Adrenal gland (tissue), 12 donors: ENCODE measurements around the gene NFKBIZ. TPM values are rescaled to one million over a fixed set of nuclear protein-coding genes. Genes with fewer than 3 reads are reported as not detected.
"Not testable (repeated sequence)": the region's sequence is repeated elsewhere in the genome, so short reads cannot be mapped to it uniquely, and the experiment has no call there.

Experiments
- DNase-seq, 7 donors: peaks; one replicate each; pipeline ENCODE4 v3.0.0-alpha.2; 2019 to 2020
- H3K27ac ChIP-seq, 5 donors: fragments of 200-600 bp; sonication (generic) in 4 of 5; 1 replicate in 3 of 5; 2 replicates in 2 of 5; pipeline versions ENCODE4 v1.5.1 to v1.8.0; 2016 to 2020; ENCODE audit warnings: mild to moderate bottlenecking in 1 of 5
- H3K27me3 ChIP-seq: fragments of 200-600 bp; 2 replicates; pipeline ENCODE4 v1.8.0; 2021
- H3K36me3 ChIP-seq, 2 donors: fragments of 200-600 bp; replicated peaks in 1 of 2; 1 replicate in 1 of 2; 2 replicates in 1 of 2; pipeline versions ENCODE4 v1.5.1 to v1.8.0; 2018 to 2022
- H3K4me1 ChIP-seq, 2 donors: fragments of 200-600 bp; replicated peaks in 1 of 2; 1 replicate in 1 of 2; 2 replicates in 1 of 2; pipeline versions ENCODE4 v1.5.1 to v1.8.0; 2018 to 2021
- H3K4me3 ChIP-seq, 4 donors: fragments of 200-600 bp; sonication (generic) in 3 of 4; one replicate each; pipeline ENCODE4 v1.5.1; 2016 to 2018
- H3K9me3 ChIP-seq, 3 donors: fragments of 200-600 bp; sonication (generic) in 1 of 3; replicated peaks in 1 of 3; 1 replicate in 2 of 3; 2 replicates in 1 of 3; pipeline versions ENCODE4 v1.5.1 to v1.8.0; 2016 to 2021
- POLR2A ChIP-seq, 2 donors: fragments of 450-650 bp; IDR thresholded peaks; one replicate each; pipeline ENCODE4 v1.6.1; 2017; ENCODE audit warnings: antibody characterized with exemption in 2 of 2, mild to moderate bottlenecking in 2 of 2, moderate library complexity in 1 of 2
- WGBS, 4 donors: extraction: QIAGEN DNeasy Blood & Tissue Kit in 2 of 4; methylation state at CpG; one replicate each; pipeline versions ENCODE4 v1.1.5 to v1.1.7; 2013 to 2017; 5-methylcytosine and 5-hydroxymethylcytosine counted together
- intact Hi-C, 2 donors: fragments of 100-400 bp; cut with DNase I; formaldehyde crosslinking; loops; one replicate each; pipeline versions ENCODE4 v1.14.1 to v1.15.0; 2022 to 2023
- polyA plus RNA-seq, 3 donors: library from polyadenylated mRNA; stranded (reverse); fragments of 200-250 nt in 2 of 3; fragments of 350-450 nt in 1 of 3; fragmentation: Illumina TruSeq in 1 of 3; extraction: RNeasy Lipid Tissue Mini Kit (QIAGEN cat#74804) in 1 of 3; gene quantifications; one replicate each; pipeline ENCODE4 v1.2.3, GENCODE V29; 2013 to 2014
- total RNA-seq, 9 donors: library from RNA; depleted of rRNA in 4 of 9; stranded (reverse); fragments of >200 nt in 4 of 9; fragments of 120-200 nt in 1 of 9; fragmentation: NEBNext Ultra II Directional in 1 of 9; extraction: Animal tissue kit (Norgen Biotek cat#: 25700) in 1 of 9; gene quantifications; one replicate each; pipeline versions ENCODE4 v1.1.0 to v1.2.4, GENCODE V29; 2013 to 2023
- TF ChIP-seq, protein P1 (sequence below), 6 experiments: fragments of 450-650 bp in 4 of 6; fragments of 200-600 bp in 2 of 6; sonication (generic) in 1 of 6; IDR thresholded peaks; 1 replicate in 5 of 6; 2 replicates in 1 of 6; pipeline versions ENCODE4 v1.5.1 to v1.8.0; 2016 to 2021; ENCODE audit warnings: antibody characterized with exemption in 6 of 6, mild to moderate bottlenecking in 2 of 6, moderate library complexity in 1 of 6
- donor health status: healthy with polysubstance abuse.
- donor health status: Bipolar disorder and iron deficiency.
- donor health status: DM: yes; HTN: yes; CAD: no.
- donor health status: DM: no; HTN: no; CAD: no.
- donor health status: DM: no; HTN: no; CAD: no.
- donor health status: DM: yes; HTN: yes; CAD: no.

NFKBIZ gene
- total and polyA plus RNA-seq, 12 donors = 3.1 to 21.8 (median 8.7) TPM

- H3K4me3 ChIP-seq = no peak overlapping the region
- TF ChIP-seq POLR2A (IDR thresholded peaks at IDR 0.05) = no peak
- TF ChIP-seq, protein P1, sequence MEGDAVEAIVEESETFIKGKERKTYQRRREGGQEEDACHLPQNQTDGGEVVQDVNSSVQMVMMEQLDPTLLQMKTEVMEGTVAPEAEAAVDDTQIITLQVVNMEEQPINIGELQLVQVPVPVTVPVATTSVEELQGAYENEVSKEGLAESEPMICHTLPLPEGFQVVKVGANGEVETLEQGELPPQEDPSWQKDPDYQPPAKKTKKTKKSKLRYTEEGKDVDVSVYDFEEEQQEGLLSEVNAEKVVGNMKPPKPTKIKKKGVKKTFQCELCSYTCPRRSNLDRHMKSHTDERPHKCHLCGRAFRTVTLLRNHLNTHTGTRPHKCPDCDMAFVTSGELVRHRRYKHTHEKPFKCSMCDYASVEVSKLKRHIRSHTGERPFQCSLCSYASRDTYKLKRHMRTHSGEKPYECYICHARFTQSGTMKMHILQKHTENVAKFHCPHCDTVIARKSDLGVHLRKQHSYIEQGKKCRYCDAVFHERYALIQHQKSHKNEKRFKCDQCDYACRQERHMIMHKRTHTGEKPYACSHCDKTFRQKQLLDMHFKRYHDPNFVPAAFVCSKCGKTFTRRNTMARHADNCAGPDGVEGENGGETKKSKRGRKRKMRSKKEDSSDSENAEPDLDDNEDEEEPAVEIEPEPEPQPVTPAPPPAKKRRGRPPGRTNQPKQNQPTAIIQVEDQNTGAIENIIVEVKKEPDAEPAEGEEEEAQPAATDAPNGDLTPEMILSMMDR (IDR thresholded peaks at IDR 0.05) = no peak
- no peak for DNase-seq
- H3K9me3 ChIP-seq = no peaks in the 10 kb centered on the region
- H3K27ac ChIP-seq = no peak overlapping the region
- no peaks in the 10 kb centered on the region for H3K27me3 ChIP-seq
- intact Hi-C loops = no loop called here
- H3K36me3 ChIP-seq = no peaks in the 10 kb centered on the region
- WGBS, 4 donors = 87 to 90% (median 89%) methylated on average over 3 of the region's 3 CpGs
- no peaks in the 10 kb centered on the region for H3K4me1 ChIP-seq
Measured at GRCh38 chr3:101903451-101903871, 54.1 kb downstream of the NFKBIZ start.

- H3K36me3 ChIP-seq, H3K27me3 ChIP-seq, H3K27ac ChIP-seq, H3K4me3 ChIP-seq, H3K9me3 ChIP-seq, DNase-seq, H3K4me1 ChIP-seq, intact Hi-C loops: not testable (repeated sequence)
- 88 to 95% (median 91%) methylated on average over 1 of the region's 1 CpG for WGBS, 4 donors
Measured at GRCh38 chr3:101905573-101905972, 56.3 kb downstream of the NFKBIZ start.

Other genes starting within 250 kb of the NFKBIZ start
- 10 to 100 TPM; 10.8 to 20.0 (median 14.8) TPM for gene ZBTB11, start 172.4 kb upstream of the NFKBIZ start, total RNA-seq
- gene ZBTB11, start 172.4 kb upstream of the NFKBIZ start, polyA plus RNA-seq = 10 to 100 TPM in 1 of 3 donors, 1 to 10 TPM in 2; 4.9 to 16.5 (median 6.7) TPM
- 1,000 to 10,000 TPM in 4 of 9 donors, 100 to 1,000 TPM in 5; 604 to 1,652 (median 972) TPM for gene RPL24, start 162.8 kb upstream of the NFKBIZ start, total RNA-seq
- 1,000 to 10,000 TPM; 1,228 to 2,705 (median 2,245) TPM for gene RPL24, start 162.8 kb upstream of the NFKBIZ start, polyA plus RNA-seq
- gene CEP97, start 124.9 kb upstream of the NFKBIZ start, total RNA-seq = 10 to 100 TPM in 4 of 9 donors, 1 to 10 TPM in 5; 4.1 to 21.3 (median 8.5) TPM
- 1 to 10 TPM; 1.2 to 5.9 (median 2.1) TPM for gene CEP97, start 124.9 kb upstream of the NFKBIZ start, polyA plus RNA-seq
- gene NXPE3, start 70.3 kb upstream of the NFKBIZ start, total RNA-seq = 10 to 100 TPM in 3 of 9 donors, 1 to 10 TPM in 6; 4.9 to 25.2 (median 7.9) TPM
- gene NXPE3, start 70.3 kb upstream of the NFKBIZ start, polyA plus RNA-seq = 1 to 10 TPM; 2.7 to 7.7 (median 3.7) TPM